ENCODE data around the gene NPHP1.
"Not testable (repeated sequence)": the region's sequence is repeated elsewhere in the genome, so short reads cannot be mapped to it uniquely, and the experiment has no call there.

NPHP1 gene

DNA sequence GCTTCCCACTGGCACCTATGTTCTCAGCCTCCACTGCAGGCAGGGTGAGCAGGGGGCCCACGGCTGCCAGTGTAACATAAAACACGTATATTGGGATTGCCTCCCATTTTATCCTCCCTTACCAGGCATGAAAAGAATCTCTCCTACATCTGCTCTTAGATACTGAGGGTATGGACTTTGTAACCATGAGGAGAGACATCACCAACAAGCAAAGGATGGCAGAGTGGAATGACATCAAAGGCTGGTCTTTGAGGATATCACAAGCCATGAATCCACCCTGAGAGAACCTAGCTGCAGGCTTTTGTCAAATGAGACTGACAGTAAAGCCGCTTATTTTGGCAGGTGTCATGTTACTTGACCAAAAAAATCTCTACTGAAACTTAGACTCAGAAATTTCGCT, 7.4 kb downstream of the NPHP1 start:
- DNase-seq, result no peak

- not testable (repeated sequence) for DNase-seq
Observed at GRCh38 chr2:110190169-110190568, 14.6 kb downstream of the NPHP1 start.

DNA sequence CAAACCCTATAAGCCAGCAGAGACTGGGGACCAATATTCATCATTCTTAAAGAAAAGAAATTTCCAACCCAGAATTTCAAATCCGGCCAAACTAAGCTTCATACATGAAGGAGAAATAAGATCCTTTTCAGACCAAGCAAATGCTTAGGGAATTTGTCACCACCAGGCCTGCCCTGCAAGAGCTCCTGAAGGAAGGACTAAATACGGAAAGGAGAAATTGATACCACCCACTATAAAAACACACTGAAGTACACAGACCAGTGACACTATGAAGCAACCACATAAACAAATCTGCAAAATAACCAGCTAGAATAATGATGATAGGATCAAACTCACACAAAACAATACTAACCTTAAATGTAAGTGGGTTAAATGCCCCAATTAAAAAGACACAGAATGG, 22.4 kb downstream of the NPHP1 start:
- no peak for DNase-seq

- no peak for DNase-seq
Observed at GRCh38 chr2:110180036-110180435, 24.8 kb downstream of the NPHP1 start.

- DNase-seq, result no peak
Observed at GRCh38 chr2:110173523-110173922, 31.3 kb downstream of the NPHP1 start.

- no peak for DNase-seq
Observed at GRCh38 chr2:110172506-110172905, 32.3 kb downstream of the NPHP1 start.

- no peak for DNase-seq
Observed at GRCh38 chr2:110170102-110170501, 34.7 kb downstream of the NPHP1 start.

- DNase-seq, result no peak
Observed at GRCh38 chr2:110167326-110168000, 37.4 kb downstream of the NPHP1 start.

DNA sequence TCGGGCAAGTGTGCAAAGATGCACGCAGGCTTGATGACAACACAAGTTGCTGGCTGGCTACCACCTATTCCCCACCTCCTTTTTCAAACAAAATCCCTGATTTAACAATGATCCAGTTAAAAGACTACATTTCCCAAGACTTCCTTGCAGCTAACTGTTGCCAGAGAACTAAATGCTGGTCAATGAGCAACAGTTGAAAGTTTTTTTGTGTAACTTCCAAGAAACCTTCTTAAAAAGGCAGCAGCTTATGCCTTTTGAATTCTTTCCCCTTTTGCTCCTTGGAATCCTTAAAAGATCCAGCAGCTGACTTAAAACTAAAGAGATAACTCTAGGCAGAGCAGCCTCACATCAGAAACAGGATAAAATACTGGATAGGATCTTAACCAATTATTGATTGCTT, 38.5 kb downstream of the NPHP1 start:
- no peak for DNase-seq

DNA sequence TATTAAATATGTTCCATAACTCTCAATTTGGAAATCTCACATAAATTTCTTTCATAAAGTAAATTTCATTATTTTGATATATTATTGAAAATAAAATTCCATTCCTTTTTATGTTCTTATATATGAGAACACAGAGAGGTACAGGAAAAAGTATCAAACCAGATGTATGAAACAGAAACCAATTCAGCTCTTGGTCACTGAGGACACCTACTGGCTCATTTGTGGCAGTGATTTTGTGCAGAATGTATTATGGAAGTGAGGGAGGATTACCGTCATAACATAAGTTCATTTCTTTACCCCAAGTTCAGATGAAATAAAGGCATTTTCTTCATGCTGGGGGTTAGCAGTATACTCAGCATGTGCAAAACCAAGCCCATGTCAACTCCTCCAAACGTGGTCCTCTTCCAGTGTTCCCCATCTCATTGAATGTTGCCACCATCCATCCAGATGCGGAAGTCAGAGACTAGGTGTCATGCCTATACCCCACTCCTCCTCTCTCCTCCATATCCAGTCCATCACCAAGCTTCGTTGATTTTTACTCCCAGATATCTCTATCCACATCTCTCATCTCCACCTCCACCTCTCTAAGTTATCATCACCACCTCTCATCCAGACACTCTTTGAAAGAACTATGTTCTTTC, 47.5 kb downstream of the NPHP1 start:
- no peak for DNase-seq

GRCh38 chr2:110154828-110155227, 50.0 kb downstream of the NPHP1 start:
- not testable (repeated sequence) for DNase-seq

DNA sequence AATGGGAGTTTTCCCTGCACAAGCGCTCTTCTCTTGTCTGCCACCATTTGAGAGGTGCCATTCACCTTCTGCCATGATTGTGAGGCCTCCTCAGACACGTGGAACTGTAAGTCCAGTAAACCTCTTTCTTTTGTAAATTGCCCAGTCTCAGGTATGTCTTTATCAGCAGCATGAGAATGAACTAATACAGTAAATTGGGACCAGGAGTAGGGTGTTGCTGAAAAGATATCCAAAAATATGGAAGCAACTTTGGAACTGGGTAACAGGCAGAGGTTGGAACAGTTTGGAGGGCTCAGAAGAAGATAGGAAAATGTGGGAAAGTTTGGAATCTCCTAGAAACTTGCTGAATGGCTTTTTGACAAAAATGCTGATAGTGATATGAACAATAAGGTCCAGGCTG, 50.6 kb downstream of the NPHP1 start:
- DNase-seq, result not testable (repeated sequence)

DNA sequence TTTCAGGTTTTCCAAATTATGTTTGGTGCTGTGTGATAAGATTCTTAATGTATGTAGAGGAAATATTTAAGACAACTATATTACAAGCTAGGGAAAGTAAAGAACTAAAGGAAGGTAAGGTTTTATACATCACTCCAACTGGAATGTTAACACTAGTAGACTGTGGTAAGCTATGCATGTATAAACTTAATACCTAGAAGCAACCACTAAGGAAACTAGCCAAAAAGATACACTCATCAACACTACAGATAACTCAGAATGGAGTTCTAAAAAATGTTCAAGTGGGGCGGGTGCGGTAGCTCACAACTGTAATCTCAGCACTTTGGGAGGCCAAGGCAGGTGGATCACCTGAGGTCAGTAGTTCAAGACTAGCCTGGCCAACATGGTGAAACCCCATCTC, 51.4 kb downstream of the NPHP1 start:
- no peak for DNase-seq

DNA sequence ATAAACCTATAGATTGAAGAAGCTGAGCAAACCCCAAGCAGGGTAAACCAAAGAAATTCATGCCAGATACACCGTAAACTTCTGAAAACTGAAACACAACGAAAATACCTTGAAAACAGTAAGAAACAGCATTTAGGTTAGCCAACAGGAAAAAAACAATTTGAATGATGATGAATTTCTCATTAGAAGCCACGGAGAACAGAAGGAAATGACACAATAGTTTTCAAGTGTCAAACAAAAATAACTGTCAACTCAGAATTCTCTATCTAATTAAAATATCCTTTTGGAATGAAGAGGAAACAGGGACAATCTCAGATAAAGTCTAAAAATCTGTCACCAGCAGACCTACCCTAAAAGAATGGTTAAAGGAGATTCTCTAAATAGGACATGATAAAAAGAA, 51.9 kb downstream of the NPHP1 start:
- no peak for DNase-seq

- DNase-seq, result no peak
Observed at GRCh38 chr2:110149330-110150220, 55.2 kb downstream of the NPHP1 start.

DNA sequence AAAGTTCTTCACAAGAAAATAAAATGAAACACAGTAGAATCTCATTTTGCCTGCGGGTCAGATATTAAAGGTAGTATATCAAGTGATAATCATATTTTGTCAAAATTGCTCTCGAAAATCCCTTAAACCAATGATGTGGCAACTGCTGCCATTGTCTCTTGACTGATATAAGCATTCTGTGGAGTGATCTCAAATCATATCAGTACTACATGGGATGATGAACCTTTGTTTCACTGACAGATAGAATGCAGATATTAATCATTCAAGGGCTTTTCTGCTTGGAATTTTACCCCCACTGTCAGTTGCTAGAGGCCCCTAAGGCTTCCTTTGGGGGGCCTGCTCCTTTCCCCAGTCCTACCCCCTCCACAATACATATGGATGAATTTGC, 57.9 kb downstream of the NPHP1 start:
- no peak for DNase-seq

DNA sequence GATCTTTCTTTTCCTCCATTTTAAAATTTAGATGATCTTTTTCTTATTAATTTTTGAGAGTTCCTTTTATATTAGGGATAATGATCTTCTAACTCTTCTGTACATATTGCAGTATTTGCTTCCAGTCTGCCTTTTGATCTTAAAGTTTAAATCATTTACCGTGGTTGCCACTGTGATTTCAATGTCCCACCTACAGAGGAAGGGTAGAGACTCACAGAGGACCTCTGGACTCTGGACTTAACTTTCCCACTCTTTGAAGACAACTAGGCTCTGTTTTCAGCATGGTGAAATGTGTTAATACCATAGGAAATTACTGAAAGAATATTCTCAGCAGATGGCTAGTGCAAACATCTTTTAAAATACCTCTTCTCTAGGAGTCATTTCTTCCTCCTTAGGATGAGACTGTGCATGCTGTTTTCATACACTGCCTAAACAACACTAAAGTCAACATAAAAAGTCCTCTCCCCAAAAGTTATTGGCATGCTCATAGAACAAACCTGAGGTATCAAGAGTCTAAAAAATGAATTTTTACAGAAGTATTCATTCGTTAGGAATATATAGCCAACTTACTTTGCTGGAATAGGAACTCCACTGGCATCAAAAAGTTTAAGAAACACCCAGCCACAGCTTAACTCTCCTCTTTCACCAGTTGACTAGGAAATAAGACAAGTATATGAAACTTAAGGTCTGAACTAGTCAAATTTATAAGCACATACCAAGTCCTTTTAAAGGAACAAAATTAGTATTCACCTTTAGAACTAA, 58.4 kb downstream of the NPHP1 start:
- DNase-seq, result no peak

GRCh38 chr2:110143982-110144381, 60.8 kb downstream of the NPHP1 start:
- no peak for DNase-seq

GRCh38 chr2:110140401-110140800, 64.4 kb downstream of the NPHP1 start:
- DNase-seq, result no peak

- no peak for DNase-seq
Observed at GRCh38 chr2:110134025-110134424, 70.8 kb downstream of the NPHP1 start.

DNA sequence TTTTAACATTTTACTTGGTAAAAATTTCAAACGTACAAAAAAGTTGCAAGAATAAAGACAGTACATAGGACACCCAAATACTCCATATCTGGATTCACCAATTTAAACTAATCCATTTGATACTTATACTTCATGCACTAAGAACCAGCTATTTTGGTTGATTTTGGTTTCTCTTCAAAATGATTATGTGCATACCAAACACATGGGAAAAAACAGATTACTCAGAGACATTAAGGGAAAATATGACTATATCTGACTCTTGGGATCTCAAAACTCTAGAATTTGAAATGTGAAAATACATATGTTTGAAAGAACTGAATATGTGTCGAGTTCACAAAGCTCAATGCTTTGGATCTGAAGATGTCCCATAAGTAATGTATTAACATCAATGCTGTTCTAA, 73.6 kb downstream of the NPHP1 start:
- no peak for DNase-seq

GRCh38 chr2:110130757-110131156, 74.1 kb downstream of the NPHP1 start:
- no peak for DNase-seq

DNA sequence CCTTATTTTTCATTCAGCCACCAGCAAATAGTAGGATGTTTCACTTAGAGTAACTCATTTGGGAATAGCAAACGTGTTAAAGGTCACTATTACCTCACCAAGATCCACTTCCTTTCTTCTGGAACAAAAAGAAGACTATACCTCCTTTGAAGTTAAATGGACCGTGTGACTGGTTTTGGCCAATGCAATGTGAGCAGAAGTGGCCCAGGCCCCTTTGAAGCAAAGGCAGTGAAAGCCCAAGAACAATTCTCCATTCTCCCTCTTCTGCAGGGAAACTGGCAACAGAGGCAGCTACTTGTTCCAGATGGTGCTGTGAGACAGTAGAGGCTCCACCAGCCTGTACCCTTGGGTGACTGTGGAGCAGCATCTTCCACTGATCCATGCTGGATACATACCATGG, 77.9 kb downstream of the NPHP1 start:
- no peak for DNase-seq

Data from stimulated activated CD4-positive, alpha-beta T cell treated with anti-CD3 and anti-CD28 coated beads, Interleukin-4, amount 100 ng/mL, for 4 hours (primary cell).